Smooth muscle cell (in vitro differentiated cells): ENCODE data around the gene ERCC4. TPM values are rescaled to one million over a fixed set of nuclear protein-coding genes. Genes with fewer than 3 reads are reported as not detected.

Experiments
- DNase-seq: peaks from one replicate; lab custom pipeline; 2025; ENCODE audit not compliant: unreplicated experiment; lab: John Stamatoyannopoulos, UW
- H2AFZ ChIP-seq: fragments of 200-600 bp; sonication (generic); 2 replicates; pipeline ENCODE4 v1.6.0; 2016; ENCODE audit warnings: antibody characterized with exemption, low read depth, mild to moderate bottlenecking
- H3F3A ChIP-seq: fragments of 200-600 bp; sonication (generic); 2 replicates; pipeline ENCODE4 v1.6.0; 2017; ENCODE audit warnings: antibody characterized with exemption, low read depth
- H3K27ac ChIP-seq: fragments of 200-600 bp; sonication (generic); 2 replicates; pipeline ENCODE4 v1.5.1; 2016; ENCODE audit warnings: low read depth, mild to moderate bottlenecking
- H3K27me3 ChIP-seq: fragments of 200-600 bp; sonication (generic); 2 replicates; pipeline ENCODE4 v1.6.1; 2016; ENCODE audit warnings: low read depth, mild to moderate bottlenecking
- H3K36me3 ChIP-seq: fragments of 200-600 bp; sonication (generic); 2 replicates; pipeline ENCODE4 v1.5.1; 2016; ENCODE audit warnings: low read depth
- H3K4me1 ChIP-seq: fragments of 200-600 bp; sonication (generic); 2 replicates; pipeline ENCODE4 v1.5.1; 2016; ENCODE audit warnings: low read depth
- H3K4me2 ChIP-seq: fragments of 200-600 bp; sonication (generic); 2 replicates; pipeline ENCODE4 v1.6.0; 2016; ENCODE audit warnings: mild to moderate bottlenecking
- H3K4me3 ChIP-seq: fragments of 200-600 bp; sonication (generic); 2 replicates; pipeline ENCODE4 v1.5.1; 2016; ENCODE audit warnings: mild to moderate bottlenecking
- H3K79me2 ChIP-seq: fragments of 200-600 bp; sonication (generic); 2 replicates; pipeline ENCODE4 v1.6.0; 2016; ENCODE audit warnings: low read depth, mild to moderate bottlenecking
- H3K9ac ChIP-seq: fragments of 200-600 bp; sonication (generic); 2 replicates; pipeline ENCODE4 v1.6.0; 2016; ENCODE audit warnings: low read depth
- H3K9me3 ChIP-seq: fragments of 200-600 bp; sonication (generic); replicated peaks from 2 replicates; pipeline ENCODE4 v1.5.1; 2016; ENCODE audit warnings: low read depth
- H4K20me1 ChIP-seq: fragments of 200-600 bp; sonication (generic); 2 replicates; pipeline ENCODE4 v1.6.0; 2016; ENCODE audit warnings: low read depth
- CTCF ChIP-seq: fragments of 200-600 bp; sonication (generic); IDR thresholded peaks from 2 replicates; pipeline ENCODE4 v1.5.1; 2017; ENCODE audit warnings: borderline replicate concordance, mild to moderate bottlenecking, antibody characterized with exemption; ENCODE audit not compliant: insufficient read depth, poor library complexity, severe bottlenecking
- WGBS: methylation state at CpG from one replicate; pipeline ENCODE4 v1.1.7; 2016; ENCODE audit warnings: low lambda C conversion rate; 5-methylcytosine and 5-hydroxymethylcytosine counted together
- polyA plus RNA-seq: library from polyadenylated mRNA; unstranded; fragments of >200 nt; fragmentation: Nextera tagmentation; extraction: Ambion mirVana; gene quantifications from 2 replicates; pipeline ENCODE4 v1.2.1, GENCODE V29; 2016
- total RNA-seq: library from RNA; depleted of rRNA; stranded (reverse); fragments of >200 nt; gene quantifications from 2 replicates; pipeline ENCODE4 v1.2.3, GENCODE V29; 2014

ERCC4 gene
- total and polyA plus RNA-seq, 2 experiments from 2014 or later = 10.3 to 17.4 TPM

- no peaks in the 10 kb centered on the region for H3K79me2 ChIP-seq
- H3K36me3 ChIP-seq = no peaks in the 10 kb centered on the region
- H2AFZ ChIP-seq = no peak overlapping the region
- no peak overlapping the region for H3K27ac ChIP-seq
- H3K27me3 ChIP-seq = no peaks in the 10 kb centered on the region
- 68% methylated on average over 3 of the region's 3 CpGs for WGBS
- no peak overlapping the region for H3K4me3 ChIP-seq
- no peaks in the 10 kb centered on the region for H4K20me1 ChIP-seq
- no peaks in the 10 kb centered on the region for H3F3A ChIP-seq
- H3K9me3 ChIP-seq = peaks cover 5% of the 10 kb centered on the region
- no peak for DNase-seq
- H3K4me1 ChIP-seq = no peaks in the 10 kb centered on the region
- H3K9ac ChIP-seq = no peak overlapping the region
- H3K4me2 ChIP-seq = no peak overlapping the region
- no peak for TF ChIP-seq CTCF
These were observed 10.1 kb upstream of the ERCC4 start for GRCh38 chr16:13909872-13910303.

GRCh38 chr16:13911306-13911705 is 8.6 kb upstream of the ERCC4 start:
- H3K79me2 ChIP-seq = no peaks in the 10 kb centered on the region
- H3K9ac ChIP-seq = no peak overlapping the region
- H3K27ac ChIP-seq = no peak overlapping the region
- TF ChIP-seq CTCF = no peak
- H3K4me2 ChIP-seq = no peak overlapping the region
- no peaks in the 10 kb centered on the region for H3K27me3 ChIP-seq
- no peak overlapping the region for H2AFZ ChIP-seq
- H3K4me3 ChIP-seq = no peak overlapping the region
- H4K20me1 ChIP-seq = no peaks in the 10 kb centered on the region
- peaks cover 5% of the 10 kb centered on the region for H3K9me3 ChIP-seq
- H3K4me1 ChIP-seq = no peaks in the 10 kb centered on the region
- no peak for DNase-seq
- WGBS = 69% methylated on average over 1 of the region's 1 CpG
- no peaks in the 10 kb centered on the region for H3K36me3 ChIP-seq
- no peaks in the 10 kb centered on the region for H3F3A ChIP-seq

- no peak for TF ChIP-seq CTCF
- Histone ChIP-seq H2AFZ (no peak overlapping the region), H3K4me1 (no peaks in the 10 kb centered on the region), H4K20me1 (no peaks in the 10 kb centered on the region), H3K9ac (no peak overlapping the region), H3K79me2 (no peaks in the 10 kb centered on the region), H3K4me3 (no peak overlapping the region), H3K36me3 (no peaks in the 10 kb centered on the region), H3K4me2 (no peak overlapping the region), H3K27ac (no peak overlapping the region), H3K27me3 (no peaks in the 10 kb centered on the region), H3F3A (no peaks in the 10 kb centered on the region), H3K9me3 (peaks cover 5% of the 10 kb centered on the region)
- no peak for DNase-seq
These were observed 8.1 kb upstream of the ERCC4 start for GRCh38 chr16:13911871-13912270.

- no peak overlapping the region for H3K4me2 ChIP-seq
- H2AFZ ChIP-seq = no peak overlapping the region
- no peaks in the 10 kb centered on the region for H4K20me1 ChIP-seq
- DNase-seq = no peak
- H3K27me3 ChIP-seq = no peaks in the 10 kb centered on the region
- no peaks in the 10 kb centered on the region for H3K36me3 ChIP-seq
- WGBS = 89% methylated on average over 1 of the region's 1 CpG
- no peak overlapping the region for H3K9ac ChIP-seq
- TF ChIP-seq CTCF = no peak
- H3K4me3 ChIP-seq = no peak overlapping the region
- H3K4me1 ChIP-seq = no peaks in the 10 kb centered on the region
- peaks cover 5% of the 10 kb centered on the region for H3K9me3 ChIP-seq
- H3F3A ChIP-seq = no peaks in the 10 kb centered on the region
- H3K79me2 ChIP-seq = no peaks in the 10 kb centered on the region
- no peak overlapping the region for H3K27ac ChIP-seq
These were observed 7.1 kb upstream of the ERCC4 start for GRCh38 chr16:13912891-13913290.
